ENCODE measurements around the gene RPL9. TPM values are rescaled to one million over a fixed set of nuclear protein-coding genes. Genes with fewer than 3 reads are reported as not detected.

RPL9 gene
- total RNA-seq, 2 experiments from 2014 or later, result 1,735 to 2,571 TPM

GRCh38 chr4:39498727-39499020 lies 40.0 kb upstream of the RPL9 start:
- CTCF ChIA-PET (ENCODE audit: unreplicated experiment), result no interaction called here
- no peaks in the 10 kb centered on the region for H3K79me2 ChIP-seq (ENCODE audit: insufficient read depth, low read depth, low read length)
- H3K4me2 ChIP-seq (ENCODE audit: low read length), result no peak overlapping the region
- H3K9me2 ChIP-seq (ENCODE audit: insufficient read depth, low read length), result no peaks in the 10 kb centered on the region
- H3K36me3 ChIP-seq (ENCODE audit: insufficient read depth, low read length), result peaks cover 28% of the 10 kb centered on the region
- no peak overlapping the region for H2AFZ ChIP-seq (ENCODE audit: low read length)
- intact Hi-C loops (cut with micrococcal nuclease; ENCODE audit: unreplicated experiment), result no loop called here
- H3K4me1 ChIP-seq (ENCODE audit: insufficient read depth, low read length, poor library complexity, severe bottlenecking), result no peaks in the 10 kb centered on the region
- no peak overlapping the region for H3K4me3 ChIP-seq (ENCODE audit: low read depth, low read length, poor library complexity, severe bottlenecking)
- TF ChIP-seq, protein P1, sequence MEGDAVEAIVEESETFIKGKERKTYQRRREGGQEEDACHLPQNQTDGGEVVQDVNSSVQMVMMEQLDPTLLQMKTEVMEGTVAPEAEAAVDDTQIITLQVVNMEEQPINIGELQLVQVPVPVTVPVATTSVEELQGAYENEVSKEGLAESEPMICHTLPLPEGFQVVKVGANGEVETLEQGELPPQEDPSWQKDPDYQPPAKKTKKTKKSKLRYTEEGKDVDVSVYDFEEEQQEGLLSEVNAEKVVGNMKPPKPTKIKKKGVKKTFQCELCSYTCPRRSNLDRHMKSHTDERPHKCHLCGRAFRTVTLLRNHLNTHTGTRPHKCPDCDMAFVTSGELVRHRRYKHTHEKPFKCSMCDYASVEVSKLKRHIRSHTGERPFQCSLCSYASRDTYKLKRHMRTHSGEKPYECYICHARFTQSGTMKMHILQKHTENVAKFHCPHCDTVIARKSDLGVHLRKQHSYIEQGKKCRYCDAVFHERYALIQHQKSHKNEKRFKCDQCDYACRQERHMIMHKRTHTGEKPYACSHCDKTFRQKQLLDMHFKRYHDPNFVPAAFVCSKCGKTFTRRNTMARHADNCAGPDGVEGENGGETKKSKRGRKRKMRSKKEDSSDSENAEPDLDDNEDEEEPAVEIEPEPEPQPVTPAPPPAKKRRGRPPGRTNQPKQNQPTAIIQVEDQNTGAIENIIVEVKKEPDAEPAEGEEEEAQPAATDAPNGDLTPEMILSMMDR (conservative IDR thresholded peaks at IDR 0.05; ENCODE audit: low read length), result no peak
- no peak for TF ChIP-seq EZH2phosphoT487 (IDR thresholded peaks at IDR 0.05; ENCODE audit: borderline replicate concordance, low read depth, low read length)
- BruUV-seq (replicated peaks), result no TSS peak
- H3K9me3 ChIP-seq (ENCODE audit: low read length), result no peaks in the 10 kb centered on the region
- DNase-seq (ENCODE audit: low spot score), result no peak
- H4K20me1 ChIP-seq (ENCODE audit: insufficient read depth, low read length), result no peaks in the 10 kb centered on the region
- H3K27ac ChIP-seq (ENCODE audit: low read depth, low read length, poor library complexity, severe bottlenecking), result no peak overlapping the region
- POLR2A ChIA-PET, result no interaction called here

GRCh38 chr4:39497909-39498726 lies 39.4 kb upstream of the RPL9 start:
- no peaks in the 10 kb centered on the region for H3K9me2 ChIP-seq (ENCODE audit: insufficient read depth, low read length)
- no peaks in the 10 kb centered on the region for H3K79me2 ChIP-seq (ENCODE audit: insufficient read depth, low read depth, low read length)
- TF ChIP-seq EZH2phosphoT487 (IDR thresholded peaks at IDR 0.05; ENCODE audit: borderline replicate concordance, low read depth, low read length), result no peak
- TF ChIP-seq, protein P1 (conservative IDR thresholded peaks at IDR 0.05; ENCODE audit: low read length), result no peak
- H3K9me3 ChIP-seq (ENCODE audit: low read length), result no peaks in the 10 kb centered on the region
- no TSS peak for BruUV-seq (replicated peaks)
- no peak overlapping the region for H3K27ac ChIP-seq (ENCODE audit: low read depth, low read length, poor library complexity, severe bottlenecking)
- CTCF ChIA-PET (ENCODE audit: unreplicated experiment), result no interaction called here
- H3K36me3 ChIP-seq (ENCODE audit: insufficient read depth, low read length), result peaks cover 23% of the 10 kb centered on the region; the same call in 1 of the 2 replicates
- no peak overlapping the region for H3K4me2 ChIP-seq (ENCODE audit: low read length)
- no peak overlapping the region for H3K4me3 ChIP-seq (ENCODE audit: low read depth, low read length, poor library complexity, severe bottlenecking)
- DNase-seq (ENCODE audit: low spot score), result no peak
- no peaks in the 10 kb centered on the region for H3K4me1 ChIP-seq (ENCODE audit: insufficient read depth, low read length, poor library complexity, severe bottlenecking)
- H4K20me1 ChIP-seq (ENCODE audit: insufficient read depth, low read length), result no peaks in the 10 kb centered on the region
- intact Hi-C loops (cut with micrococcal nuclease; ENCODE audit: unreplicated experiment), result no loop called here
- POLR2A ChIA-PET, result interaction anchor here (0.9 kb wide), 1 partner anchor 707 kb away, joined by 3 read pairs; no protein-coding TSS in a partner anchor
- H2AFZ ChIP-seq (ENCODE audit: low read length), result no peak overlapping the region

Measured in OCI-LY7 (cell line).